ENCODE measurements around the gene NUTF2. TPM values are rescaled to one million over a fixed set of nuclear protein-coding genes. Genes with fewer than 3 reads are reported as not detected.
"Not testable (repeated sequence)": the region's sequence is repeated elsewhere in the genome, so short reads cannot be mapped to it uniquely, and the experiment has no call there.

NUTF2 gene
- total and polyA plus RNA-seq, 12 donors = 73.9 to 214 (median 84.1) TPM

DNA sequence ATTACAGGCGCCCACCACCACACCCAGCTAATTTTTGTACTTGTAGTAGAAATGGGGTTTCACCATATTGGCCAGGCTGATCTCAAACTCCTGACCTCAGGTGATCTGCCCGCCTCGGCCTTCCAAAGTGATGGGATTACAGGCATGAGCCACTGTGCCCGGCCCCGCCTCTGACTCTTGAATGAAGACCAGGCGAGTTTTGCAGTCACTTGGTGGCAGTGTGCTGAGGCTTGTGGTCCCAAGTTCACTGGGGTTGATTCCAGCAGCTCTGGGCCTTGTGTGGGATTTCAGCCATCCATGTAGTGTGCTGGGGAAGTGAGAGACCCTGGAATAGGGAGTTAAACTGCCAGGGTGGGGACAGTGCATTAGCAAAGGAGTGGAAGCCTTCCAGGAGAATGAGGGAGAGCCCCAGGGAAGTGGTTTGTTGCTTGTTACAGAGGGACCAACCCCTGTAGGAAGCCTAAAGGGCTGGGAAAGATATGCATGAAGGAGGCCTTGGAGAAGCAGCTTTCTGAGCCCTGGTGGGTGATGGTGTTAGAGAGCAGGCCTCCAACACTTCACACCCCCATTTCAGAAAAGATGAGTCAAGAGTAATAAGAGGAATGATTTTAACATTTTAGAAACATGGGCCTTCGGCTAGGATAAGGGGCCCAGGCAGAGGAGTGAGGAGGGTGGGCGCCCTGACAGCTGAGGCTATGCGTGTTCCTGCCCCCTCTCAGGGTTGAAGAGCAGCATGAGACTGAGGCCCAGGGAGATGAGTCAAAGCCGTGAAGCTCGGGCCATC, 60.9 kb downstream of the NUTF2 start:
- intact Hi-C loops (cut with DNase I) = no loop called here
- H3K27me3 ChIP-seq = no peaks in the 10 kb centered on the region
- 89 to 92% methylated on average over 11 of the region's 11 CpGs for WGBS, 2 donors
- peaks cover 0 to 71% (median 28%) of the 10 kb centered on the region in 9 donors for H3K36me3 ChIP-seq
- no peak overlapping the region for H3K4me3 ChIP-seq
- no peak for DNase-seq
- peaks cover 0 to 26% (median 3%) of the 10 kb centered on the region in 9 donors for H3K4me1 ChIP-seq
- no peak overlapping the region for H3K27ac ChIP-seq
- no peak for ATAC-seq
- TF ChIP-seq, protein P1, sequence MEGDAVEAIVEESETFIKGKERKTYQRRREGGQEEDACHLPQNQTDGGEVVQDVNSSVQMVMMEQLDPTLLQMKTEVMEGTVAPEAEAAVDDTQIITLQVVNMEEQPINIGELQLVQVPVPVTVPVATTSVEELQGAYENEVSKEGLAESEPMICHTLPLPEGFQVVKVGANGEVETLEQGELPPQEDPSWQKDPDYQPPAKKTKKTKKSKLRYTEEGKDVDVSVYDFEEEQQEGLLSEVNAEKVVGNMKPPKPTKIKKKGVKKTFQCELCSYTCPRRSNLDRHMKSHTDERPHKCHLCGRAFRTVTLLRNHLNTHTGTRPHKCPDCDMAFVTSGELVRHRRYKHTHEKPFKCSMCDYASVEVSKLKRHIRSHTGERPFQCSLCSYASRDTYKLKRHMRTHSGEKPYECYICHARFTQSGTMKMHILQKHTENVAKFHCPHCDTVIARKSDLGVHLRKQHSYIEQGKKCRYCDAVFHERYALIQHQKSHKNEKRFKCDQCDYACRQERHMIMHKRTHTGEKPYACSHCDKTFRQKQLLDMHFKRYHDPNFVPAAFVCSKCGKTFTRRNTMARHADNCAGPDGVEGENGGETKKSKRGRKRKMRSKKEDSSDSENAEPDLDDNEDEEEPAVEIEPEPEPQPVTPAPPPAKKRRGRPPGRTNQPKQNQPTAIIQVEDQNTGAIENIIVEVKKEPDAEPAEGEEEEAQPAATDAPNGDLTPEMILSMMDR (IDR thresholded peaks at IDR 0.05) = no peak
- no peaks in the 10 kb centered on the region for H3K9me3 ChIP-seq

DNA sequence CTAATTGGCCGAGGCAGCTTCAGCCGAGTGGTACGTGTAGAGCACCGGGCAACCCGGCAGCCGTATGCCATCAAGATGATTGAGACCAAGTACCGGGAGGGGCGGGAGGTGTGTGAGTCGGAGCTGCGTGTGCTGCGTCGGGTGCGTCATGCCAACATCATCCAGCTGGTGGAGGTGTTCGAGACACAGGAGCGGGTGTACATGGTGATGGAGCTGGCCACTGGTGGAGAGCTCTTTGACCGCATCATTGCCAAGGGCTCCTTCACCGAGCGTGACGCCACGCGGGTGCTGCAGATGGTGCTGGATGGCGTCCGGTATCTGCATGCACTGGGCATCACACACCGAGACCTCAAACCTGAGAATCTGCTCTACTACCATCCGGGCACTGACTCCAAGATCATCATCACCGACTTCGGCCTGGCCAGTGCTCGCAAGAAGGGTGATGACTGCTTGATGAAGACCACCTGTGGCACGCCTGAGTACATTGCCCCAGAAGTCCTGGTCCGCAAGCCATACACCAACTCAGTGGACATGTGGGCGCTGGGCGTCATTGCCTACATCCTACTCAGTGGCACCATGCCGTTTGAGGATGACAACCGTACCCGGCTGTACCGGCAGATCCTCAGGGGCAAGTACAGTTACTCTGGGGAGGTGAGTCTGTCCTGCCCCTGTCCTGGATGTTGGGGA, 62.5 kb downstream of the NUTF2 start:
- TF ChIP-seq, protein P1 (IDR thresholded peaks at IDR 0.05) = no peak
- no peak for DNase-seq
- Histone ChIP-seq H3K27me3 (no peaks in the 10 kb centered on the region), H3K9me3 (no peaks in the 10 kb centered on the region), H3K4me3 (no peak overlapping the region), H3K27ac (no peak overlapping the region), H3K36me3 (peaks cover 0 to 73% (median 23%) of the 10 kb centered on the region in 9 donors), H3K4me1 (peaks cover 0 to 15% (median 0%) of the 10 kb centered on the region in 9 donors)
- peak in 2 of 8 donors; percentile 9 to 30 for ATAC-seq
- intact Hi-C loops (cut with DNase I) = no loop called here
- 95% methylated on average over 36 of the region's 36 CpGs for WGBS, 2 donors

DNA sequence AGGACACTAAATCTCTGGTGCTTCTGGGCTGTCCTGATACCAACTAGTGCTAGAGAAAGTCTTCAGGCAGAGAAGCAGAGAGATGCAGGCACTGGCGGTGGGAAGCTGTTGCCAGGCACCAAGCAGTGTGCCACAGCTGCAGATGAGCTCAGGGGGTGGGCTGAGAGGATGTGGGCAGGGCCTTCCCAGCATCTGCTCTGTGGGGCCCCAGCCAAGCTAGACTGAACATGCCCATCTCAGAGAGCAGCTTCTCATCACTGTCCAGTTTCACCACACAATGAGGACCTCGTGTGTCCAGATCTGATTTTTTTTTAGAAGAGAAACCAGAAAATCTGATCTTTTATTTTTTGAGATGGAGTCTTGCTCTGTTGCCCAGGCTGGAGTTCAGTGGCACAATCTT, 63.4 kb downstream of the NUTF2 start:
- no peak for DNase-seq
- Histone ChIP-seq H3K36me3 (peaks cover 0 to 76% (median 23%) of the 10 kb centered on the region in 9 donors), H3K4me1 (peaks cover 0 to 16% (median 6%) of the 10 kb centered on the region in 9 donors), H3K4me3 (no peak overlapping the region), H3K27ac (no peak overlapping the region), H3K9me3 (no peaks in the 10 kb centered on the region), H3K27me3 (no peaks in the 10 kb centered on the region)
- TF ChIP-seq, protein P1 (IDR thresholded peaks at IDR 0.05) = no peak
- ATAC-seq = no peak
- WGBS, 2 donors = 63 to 73% methylated on average over 2 of the region's 2 CpGs
- intact Hi-C loops (cut with DNase I) = no loop called here

GRCh38 chr16:67914758-67915495, 68.2 kb downstream of the NUTF2 start:
- Histone ChIP-seq H3K4me3 (no peak overlapping the region), H3K36me3 (peaks cover 0 to 78% (median 17%) of the 10 kb centered on the region in 9 donors), H3K27ac (no peak overlapping the region), H3K9me3 (no peaks in the 10 kb centered on the region), H3K4me1 (peaks cover 26 to 64% (median 40%) of the 10 kb centered on the region in 9 donors), H3K27me3 (no peaks in the 10 kb centered on the region)
- WGBS, 2 donors = 76 to 82% methylated on average over 7 of the region's 7 CpGs
- TF ChIP-seq, protein P1 (IDR thresholded peaks at IDR 0.05) = no peak
- DNase-seq = no peak
- intact Hi-C loops (cut with DNase I) = loop anchor here in 1 of 10 donors (5.0 kb wide), 2 partner anchors 33 to 83 kb away; partner anchors contain the start of gene NRN1L
- ATAC-seq = no peak

- DNase-seq, H3K27ac ChIP-seq, H3K27me3 ChIP-seq, ATAC-seq, H3K4me3 ChIP-seq, H3K9me3 ChIP-seq: not testable (repeated sequence)
- WGBS, 2 donors = 60 to 61% methylated on average over 1 to 2 of the region's 2 CpGs
- intact Hi-C loops (cut with DNase I) = loop anchor here in 1 of 10 donors (5.0 kb wide), 2 partner anchors 33 to 83 kb away; partner anchors contain the start of gene NRN1L
- H3K36me3 ChIP-seq = peaks cover 0 to 74% (median 12%) of the 10 kb centered on the region in 9 donors
- peaks cover 26 to 65% (median 44%) of the 10 kb centered on the region in 9 donors for H3K4me1 ChIP-seq
These were observed 68.7 kb downstream of the NUTF2 start for GRCh38 chr16:67915496-67915769.
